Activated B cell treated with CpG ODN at 0.5 μM for 24 hours (primary cell): ENCODE data around the gene FOXO3. TPM values are rescaled to one million over a fixed set of nuclear protein-coding genes. Genes with fewer than 3 reads are reported as not detected.

Source experiments
- ATAC-seq: fragments of 200-7000 bp; cut with Tn5 transposase; one replicate; pipeline ENCODE4 v1.10.0; 2021; ENCODE audit warnings: low read depth, mild to moderate bottlenecking, moderate library complexity
- CTCF ChIA-PET: fragments of 350-600 bp; sonication (Branson Sonifier 250); formaldehyde crosslinking; loops from one replicate; lab custom pipeline; 2021; ENCODE audit warnings: antibody characterized with exemption; lab: Charles Lee
- POLR2A ChIA-PET: fragments of 350-600 bp; sonication (Branson Sonifier 250); formaldehyde crosslinking; loops from one replicate; lab custom pipeline; 2021; ENCODE audit warnings: antibody characterized with exemption; lab: Charles Lee
- DNase-seq: peaks from one replicate; pipeline ENCODE4 v3.0.0; 2022
- H3K27ac Mint-ChIP-seq: one replicate; pipeline ENCODE4 v1.8.0; 2020; ENCODE audit warnings: mixed read lengths
- H3K27me3 Mint-ChIP-seq: one replicate; pipeline ENCODE4 v1.8.0; 2021; ENCODE audit warnings: mixed read lengths
- H3K36me3 Mint-ChIP-seq: one replicate; pipeline ENCODE4 v1.8.0; 2021; ENCODE audit warnings: low read depth, mixed read lengths
- H3K4me1 Mint-ChIP-seq: one replicate; pipeline ENCODE4 v1.8.0; 2021; ENCODE audit warnings: mixed read lengths
- H3K4me3 Mint-ChIP-seq: one replicate; pipeline ENCODE4 v1.8.0; 2020; ENCODE audit warnings: mild to moderate bottlenecking, mixed read lengths
- H3K9me3 Mint-ChIP-seq: one replicate; pipeline ENCODE4 v1.8.0; 2020; ENCODE audit warnings: mixed read lengths
- CTCF ChIP-seq: fragments of 200-600 bp; IDR thresholded peaks from one replicate; pipeline ENCODE4 v1.8.0; 2022; ENCODE audit warnings: antibody characterized with exemption, mild to moderate bottlenecking
- intact Hi-C: fragments of 100-400 bp; cut with micrococcal nuclease; formaldehyde crosslinking; loops from one replicate; pipeline ENCODE4 v1.15.1; 2024
- total RNA-seq: library from RNA; stranded (reverse); gene quantifications from 2 replicates; pipeline ENCODE4 v1.2.3, GENCODE V29; 2022

The FOXO3 gene
- total RNA-seq, 1 donor from 2014 or later, result 9.4 TPM

DNA sequence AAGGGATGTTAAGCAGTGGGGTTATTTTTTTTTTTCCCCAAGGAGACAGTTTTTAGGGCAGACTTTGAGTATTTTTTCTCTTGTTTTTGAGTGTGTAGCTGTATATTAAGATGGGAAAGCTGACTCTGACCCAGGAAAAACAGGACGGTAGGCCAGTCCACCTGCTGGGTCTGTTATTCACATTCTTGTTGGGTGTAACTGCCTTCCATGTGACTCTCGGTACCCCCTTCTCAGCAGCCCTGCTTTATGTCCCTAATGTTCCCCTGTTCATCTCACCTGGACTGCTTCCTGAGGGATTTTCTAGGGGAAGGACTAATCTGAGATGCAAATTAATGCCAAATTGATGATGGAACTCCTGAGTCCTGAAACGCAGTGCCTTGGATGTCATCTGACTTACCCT, 21.9 kb downstream of the FOXO3 start:
- Mint-ChIP-seq H3K4me3 (no peak overlapping the region), H3K36me3 (no peaks in the 10 kb centered on the region), H3K9me3 (no peaks in the 10 kb centered on the region), H3K27me3 (no peaks in the 10 kb centered on the region), H3K4me1 (peaks cover 43% of the 10 kb centered on the region), H3K27ac (no peak overlapping the region)
- DNase-seq (no peak), ATAC-seq (no peak)
- intact Hi-C loops, result no loop called here
- TF ChIP-seq CTCF, result no peak
- POLR2A ChIA-PET, result no interaction called here
- CTCF ChIA-PET, result no interaction called here

- intact Hi-C loops, result no loop called here
- CTCF ChIA-PET, result no interaction called here
These were observed 23.6 kb downstream of the FOXO3 start for GRCh38 chr6:108584323-108584722.

GRCh38 chr6:108585359-108585758, 24.6 kb downstream of the FOXO3 start:
- no peak for TF ChIP-seq CTCF
- CTCF ChIA-PET, result no interaction called here
- Mint-ChIP-seq H3K4me1 (peaks cover 61% of the 10 kb centered on the region), H3K36me3 (no peaks in the 10 kb centered on the region), H3K27ac (no peak overlapping the region), H3K4me3 (no peak overlapping the region), H3K27me3 (no peaks in the 10 kb centered on the region), H3K9me3 (no peaks in the 10 kb centered on the region)
- DNase-seq, result no peak
- intact Hi-C loops, result no loop called here
- POLR2A ChIA-PET, result interaction anchor here (0.6 kb wide), 1 partner anchor 28 kb away, joined by 3 read pairs; no protein-coding TSS in a partner anchor
- no peak for ATAC-seq

More at GRCh38 chr6:108584323-108584722, 23.6 kb downstream of the FOXO3 start:
- Mint-ChIP-seq H3K36me3 (no peaks in the 10 kb centered on the region), H3K9me3 (no peaks in the 10 kb centered on the region), H3K27me3 (no peaks in the 10 kb centered on the region), H3K4me1 (peaks cover 52% of the 10 kb centered on the region), H3K4me3 (no peak overlapping the region), H3K27ac (no peak overlapping the region)
- POLR2A ChIA-PET, result no interaction called here
- TF ChIP-seq CTCF, result no peak
- DNase-seq (no peak), ATAC-seq (no peak)

- Mint-ChIP-seq H3K27ac (no peak overlapping the region), H3K36me3 (no peaks in the 10 kb centered on the region), H3K27me3 (no peaks in the 10 kb centered on the region), H3K4me1 (peaks cover 61% of the 10 kb centered on the region), H3K9me3 (no peaks in the 10 kb centered on the region), H3K4me3 (no peak overlapping the region)
- TF ChIP-seq CTCF, result no peak
- intact Hi-C loops, result no loop called here
- DNase-seq (no peak), ATAC-seq (no peak)
- ChIA-PET POLR2A (no interaction called here), CTCF (no interaction called here)
These were observed 25.3 kb downstream of the FOXO3 start for GRCh38 chr6:108585921-108586536.

DNA sequence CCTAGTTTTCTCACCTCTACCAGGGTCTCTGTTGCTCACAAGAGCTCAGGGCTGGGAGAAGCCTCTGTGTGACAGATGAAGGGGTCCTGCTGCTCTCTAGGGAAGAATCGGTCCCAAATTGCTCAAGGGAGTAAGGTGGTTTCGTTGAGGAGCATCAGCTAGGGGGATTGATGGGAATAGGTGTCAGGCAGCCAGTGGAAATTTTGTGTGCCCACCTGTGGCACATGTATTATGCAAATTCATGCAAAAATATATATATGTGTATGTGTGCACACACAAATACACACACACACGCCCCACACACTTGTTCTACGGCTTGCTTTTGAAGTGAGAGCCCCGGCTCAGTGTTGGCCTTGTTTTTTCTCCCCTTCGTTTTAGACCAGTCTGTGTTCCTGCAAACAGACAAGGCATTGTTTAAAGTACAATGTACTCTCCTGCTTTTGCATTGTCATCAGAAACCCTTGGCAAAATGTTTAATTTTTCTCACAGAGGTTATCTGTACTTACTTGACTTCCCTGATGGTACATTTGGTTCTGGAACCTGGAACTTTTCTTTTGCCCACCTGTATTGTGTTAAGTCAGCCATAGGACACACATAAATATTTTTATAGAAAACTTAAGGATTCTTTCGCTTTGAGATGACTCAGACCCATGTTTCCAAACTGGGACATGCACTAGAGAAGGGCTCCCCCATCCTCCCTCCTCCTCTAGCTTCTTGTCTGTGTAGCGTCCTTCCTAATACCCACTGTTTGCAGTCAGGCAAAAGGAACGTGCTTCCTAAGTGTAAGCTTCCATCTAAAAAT, 26.7 kb downstream of the FOXO3 start:
- Mint-ChIP-seq H3K4me3 (no peak overlapping the region), H3K27ac (no peak overlapping the region), H3K27me3 (no peaks in the 10 kb centered on the region), H3K4me1 (peaks cover 67% of the 10 kb centered on the region), H3K9me3 (no peaks in the 10 kb centered on the region), H3K36me3 (no peaks in the 10 kb centered on the region)
- no peak for DNase-seq
- POLR2A ChIA-PET, result interaction anchor here (3.1 kb wide), 1 partner anchor 22 kb away, joined by 13 read pairs; no protein-coding TSS in a partner anchor
- intact Hi-C loops, result loop anchor here (2.0 kb wide), 1 partner anchor 13 kb away; no protein-coding TSS in a partner anchor
- TF ChIP-seq CTCF, result no peak
- no peak for ATAC-seq
- CTCF ChIA-PET, result no interaction called here
